Activated CD4-positive, alpha-beta T cell treated with anti-CD3 and anti-CD28 coated beads, Interleukin-10, Interleukin-2, amounts not matched to agents 100 ng/mL and 50 ng/mL, durations not matched to agents 16 hours and 8 hours (primary cell): ENCODE results near the gene LRPAP1.
"Not testable (repeated sequence)": the region's sequence is repeated elsewhere in the genome, so short reads cannot be mapped to it uniquely, and the experiment has no call there.

Source experiments
- DNase-seq: peaks from one replicate; pipeline ENCODE4 v3.0.0-alpha.2; 2020

The LRPAP1 gene

GRCh38 chr4:3470244-3471097 is 61.8 kb downstream of the LRPAP1 start:
- no peak for DNase-seq

DNA sequence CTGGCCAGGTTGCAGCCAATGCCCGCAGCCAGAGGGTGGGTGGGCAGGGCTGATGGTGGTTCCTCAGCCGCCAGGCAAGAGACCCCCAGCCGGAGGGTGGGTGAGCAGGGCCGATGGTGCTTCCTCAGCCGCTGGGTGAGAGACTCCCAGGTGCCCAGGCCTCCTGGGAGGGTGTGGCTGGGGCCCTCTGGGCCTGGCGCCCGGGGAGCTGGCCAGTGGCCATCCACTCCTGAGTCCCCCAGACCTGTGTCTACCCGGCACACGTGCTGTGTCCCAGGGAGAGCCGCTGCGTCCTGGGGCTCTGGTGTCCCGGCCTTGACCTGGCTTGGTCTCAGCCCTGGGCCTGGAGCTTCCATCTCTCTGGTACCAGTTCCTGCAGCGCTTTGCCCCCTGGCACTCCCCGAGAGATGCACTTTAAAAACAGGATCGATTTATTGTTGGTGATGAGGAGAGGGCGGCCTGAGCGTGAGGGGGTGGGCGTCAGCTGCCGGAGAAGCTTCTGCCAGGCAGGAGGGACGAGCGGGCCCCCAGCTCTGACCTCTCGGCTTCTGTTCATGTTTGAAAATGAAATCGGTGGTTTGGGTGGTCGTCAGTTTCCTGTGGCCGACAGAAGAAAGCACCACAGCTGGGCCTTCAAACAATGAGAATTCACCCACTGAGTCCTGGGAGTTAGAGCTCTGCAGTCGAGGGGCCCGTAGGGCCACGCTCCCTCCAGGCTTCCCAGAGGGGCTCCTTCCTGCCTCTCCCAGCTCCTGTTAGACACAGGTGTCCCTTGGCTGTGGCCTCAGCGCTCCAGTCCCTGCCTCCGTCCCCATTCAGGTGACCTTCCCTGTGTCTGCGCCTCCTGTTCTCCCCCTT is 62.6 kb downstream of the LRPAP1 start:
- no peak for DNase-seq

DNA sequence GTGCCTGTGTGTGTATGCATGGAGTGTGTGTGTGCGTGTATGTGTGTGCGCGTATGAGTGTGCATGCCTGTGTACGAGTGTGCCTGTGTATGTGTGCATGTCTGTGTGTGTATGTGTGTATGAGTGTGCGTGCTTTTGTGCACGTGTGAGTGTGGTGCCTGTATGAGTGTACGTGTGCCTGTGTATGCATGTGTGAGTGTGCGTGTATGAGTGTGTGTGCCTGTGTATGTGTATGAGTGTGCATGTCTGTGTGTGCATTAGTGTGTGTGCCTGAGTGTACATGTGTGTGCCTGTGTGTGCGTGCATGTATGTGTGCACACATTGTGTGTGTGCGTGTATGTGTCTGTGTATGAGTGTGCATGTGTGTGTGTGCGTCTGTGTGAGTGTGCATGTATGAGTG is 63.4 kb downstream of the LRPAP1 start:
- no peak for DNase-seq

GRCh38 chr4:3468154-3468553 is 64.1 kb downstream of the LRPAP1 start:
- no peak for DNase-seq

DNA sequence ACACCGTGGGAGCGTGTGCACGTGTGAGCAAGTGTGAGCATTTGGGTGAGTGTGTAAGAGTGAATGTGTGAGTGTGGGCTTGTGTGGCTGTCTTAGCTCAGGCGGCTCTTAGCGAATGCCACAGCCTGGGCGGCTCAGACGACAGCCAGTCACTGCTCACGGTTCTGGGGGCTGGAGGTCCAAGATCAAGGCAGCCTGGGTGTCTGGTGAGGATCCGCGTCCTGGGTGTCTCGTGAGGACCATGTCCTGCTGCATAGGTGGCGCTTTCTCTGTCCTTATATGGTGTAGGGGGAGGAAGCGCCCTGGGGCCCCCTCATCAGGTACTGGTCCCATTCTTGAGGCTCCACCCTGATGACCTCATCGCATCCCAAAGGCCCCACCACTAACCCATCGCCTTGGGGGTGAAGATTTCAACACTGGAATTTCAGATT is 64.6 kb downstream of the LRPAP1 start:
- DNase-seq, result no peak

- DNase-seq, result no peak
Observed at GRCh38 chr4:3466691-3467600, 65.3 kb downstream of the LRPAP1 start.

- DNase-seq, result no peak
Observed at GRCh38 chr4:3465698-3466671, 66.2 kb downstream of the LRPAP1 start.

DNA sequence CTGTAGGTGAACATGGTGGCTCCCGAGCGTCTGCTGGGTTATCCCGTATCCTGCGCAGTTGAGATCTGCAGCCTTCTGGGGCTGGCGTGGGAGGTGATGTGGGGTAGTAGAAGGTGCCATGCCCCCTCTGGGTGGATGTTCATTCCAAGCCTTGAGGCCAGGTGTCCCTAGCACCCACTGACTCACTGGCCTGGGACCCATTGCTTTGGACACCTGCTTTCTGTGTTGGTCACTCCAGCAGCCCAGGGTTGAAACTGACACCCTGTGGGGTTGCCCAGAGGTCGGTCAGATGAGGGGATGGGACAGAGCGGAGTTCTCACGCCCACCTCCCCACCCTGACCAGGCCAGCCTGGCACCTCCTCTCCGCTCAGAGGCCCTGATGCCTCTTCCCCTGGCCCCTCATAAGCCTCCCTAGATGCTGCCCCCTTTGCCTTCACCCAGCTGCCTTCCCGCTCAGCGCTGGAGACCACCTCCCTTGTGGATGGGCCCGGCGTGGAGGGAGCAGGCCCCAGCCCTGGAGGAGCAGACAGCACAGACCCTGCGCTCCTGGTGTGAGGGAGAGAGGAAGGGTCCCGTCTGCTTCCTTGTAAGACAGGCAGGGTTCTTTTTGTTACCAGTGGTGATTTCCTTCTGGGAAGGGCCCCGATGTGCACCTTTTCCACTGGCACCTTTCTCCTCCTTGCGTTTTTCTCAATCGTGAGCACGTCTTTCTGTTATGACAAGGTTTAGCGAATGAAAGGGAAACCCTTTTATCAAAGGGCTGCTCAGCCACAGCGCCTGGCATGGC is 67.1 kb downstream of the LRPAP1 start:
- DNase-seq, result no peak

DNA sequence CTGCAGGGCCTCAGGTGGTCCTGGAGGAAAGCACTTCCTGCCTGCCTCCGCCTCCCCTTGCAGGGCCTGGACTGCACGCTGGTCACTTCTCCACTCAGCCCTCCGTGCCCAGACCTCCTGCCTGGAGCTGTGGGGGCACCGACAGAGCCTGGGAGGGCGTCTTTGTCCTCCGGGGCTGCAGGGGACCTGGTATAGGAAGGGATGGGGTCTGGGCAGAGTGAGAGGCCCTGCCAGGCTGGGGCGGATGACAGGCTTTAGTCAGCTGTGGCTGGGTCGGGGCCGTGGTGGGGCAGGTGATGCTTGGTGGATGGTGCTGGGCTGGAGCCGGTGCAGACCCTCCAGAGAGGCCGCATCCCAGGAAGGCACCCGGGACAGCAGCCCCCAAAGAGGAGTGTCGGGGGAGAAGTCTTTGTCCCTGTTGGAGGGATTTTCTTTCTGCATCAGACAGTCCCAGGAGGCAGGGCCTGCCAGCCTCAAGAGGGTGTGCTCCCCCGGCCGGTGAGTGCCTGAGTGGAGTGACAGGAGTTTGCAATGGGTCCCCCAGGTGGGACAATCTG is 67.8 kb downstream of the LRPAP1 start:
- DNase-seq, result no peak

DNA sequence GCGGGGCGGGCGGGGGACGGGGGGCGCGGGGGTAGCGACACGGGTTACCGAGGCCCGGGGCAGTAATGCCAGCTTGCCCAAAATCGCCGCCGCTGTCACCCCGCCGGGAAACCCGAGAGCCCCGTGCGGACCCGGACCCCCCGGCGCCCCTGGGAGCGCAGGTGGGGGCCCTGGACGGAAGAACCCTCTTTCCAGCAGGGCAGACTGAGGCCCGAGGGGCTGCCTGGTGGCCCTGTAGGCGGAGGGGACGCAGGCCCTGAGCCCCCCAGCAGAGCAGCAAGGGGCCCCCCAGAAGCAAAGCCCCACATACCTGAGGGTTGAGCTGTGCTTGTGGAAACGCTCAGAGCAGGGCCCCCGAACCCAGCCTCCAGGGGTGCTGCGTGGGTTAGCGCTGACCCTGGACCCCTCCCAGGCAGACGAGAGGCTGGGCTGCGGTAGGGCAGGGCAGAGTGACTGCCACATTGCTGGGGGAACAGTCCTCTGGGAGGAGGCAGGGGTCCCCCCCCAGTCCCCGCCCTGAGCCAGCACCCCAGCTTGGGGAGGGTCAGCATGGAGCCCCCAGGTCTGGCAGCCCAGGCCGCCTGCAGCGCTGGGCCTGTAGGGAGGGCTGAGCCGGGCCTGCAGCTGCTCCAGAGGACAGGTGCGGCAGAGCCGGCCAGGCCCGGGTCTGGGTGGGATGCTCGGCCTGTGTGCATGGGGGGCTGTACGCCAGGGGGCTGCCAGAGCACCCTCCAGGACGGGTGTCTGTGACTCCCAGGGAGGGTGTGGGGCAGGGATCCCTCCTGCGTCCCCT is 68.5 kb downstream of the LRPAP1 start:
- no peak for DNase-seq

GRCh38 chr4:3462790-3463415 is 69.3 kb downstream of the LRPAP1 start, which contains the start of gene DOK7:
TSS of gene DOK7 (plus strand) at chr4:3463306. CDS start at chr4:3463376, 70 bp downstream.
- no peak for DNase-seq

DNA sequence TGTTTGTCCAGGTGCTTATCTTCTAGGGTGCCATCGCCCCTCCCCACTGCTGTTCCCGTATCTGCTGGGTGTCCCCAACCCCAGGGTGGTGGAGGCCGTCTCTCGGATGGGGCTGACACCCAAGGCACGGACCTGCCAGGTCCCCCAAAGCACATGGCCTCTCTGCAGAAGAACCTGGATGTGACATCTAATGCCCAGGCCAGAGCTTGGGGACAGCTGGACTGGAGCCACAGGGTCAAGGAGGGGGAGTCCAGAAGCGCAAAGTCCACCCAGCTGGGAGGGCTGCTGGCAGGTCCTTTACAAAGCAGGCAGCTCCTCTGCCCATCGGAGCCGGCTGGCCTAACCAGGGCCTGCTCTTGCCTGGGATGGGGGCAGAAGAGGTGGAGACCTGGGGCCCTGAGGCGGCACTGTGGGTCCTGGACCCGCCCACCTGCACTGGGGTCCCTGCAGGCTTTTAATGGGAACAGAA is 69.9 kb downstream of the LRPAP1 start:
- DNase-seq, result no peak

GRCh38 chr4:3461515-3462291 is 70.5 kb downstream of the LRPAP1 start:
- DNase-seq, result no peak

DNA sequence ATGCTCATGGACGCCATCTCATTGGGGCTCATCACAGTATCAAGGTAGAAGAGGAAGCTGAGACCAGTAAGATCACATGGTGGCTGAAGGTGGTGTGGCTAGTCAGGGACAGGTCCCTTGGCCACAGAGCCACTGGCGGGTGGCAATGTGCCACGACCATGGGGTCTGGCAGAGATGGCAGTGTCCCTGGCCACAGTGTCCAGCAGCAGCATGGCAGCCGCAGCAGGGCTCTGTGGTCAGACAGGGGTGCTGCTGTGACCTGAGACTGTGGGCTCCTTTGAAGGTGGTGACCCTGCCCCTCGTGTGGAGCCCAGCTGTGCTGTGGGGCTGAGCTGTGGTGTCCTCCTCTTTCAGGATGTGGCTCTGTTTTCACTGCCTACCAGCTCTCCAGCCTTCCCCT is 71.3 kb downstream of the LRPAP1 start:
- DNase-seq, result no peak

GRCh38 chr4:3459156-3459555 is 73.1 kb downstream of the LRPAP1 start:
- not testable (repeated sequence) for DNase-seq

DNA sequence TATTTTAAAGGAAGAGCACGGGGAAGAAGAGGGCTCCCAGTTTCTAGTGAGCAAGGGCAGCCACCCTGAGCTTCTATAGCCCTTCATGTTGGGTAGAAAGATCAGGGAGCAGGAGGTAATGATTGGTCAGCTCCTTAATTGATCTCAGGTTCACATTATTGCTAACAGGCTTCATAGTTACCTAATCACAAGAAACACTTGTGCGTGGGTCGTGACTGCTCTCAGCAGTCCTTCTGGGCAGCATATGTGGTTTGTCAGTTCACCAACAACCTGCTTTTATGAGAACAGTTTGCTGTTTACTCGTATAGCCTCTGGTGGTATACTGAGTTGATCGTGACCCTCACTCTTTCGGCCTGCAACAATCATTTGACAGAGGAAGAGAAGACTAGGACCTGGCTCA is 73.9 kb downstream of the LRPAP1 start:
- no peak for DNase-seq

- DNase-seq, result not testable (repeated sequence)
Observed at GRCh38 chr4:3455596-3455995, 76.6 kb downstream of the LRPAP1 start.
